Stomach (tissue), 4 donors: ENCODE measurements around the gene ABCC5.

Source experiments
- EP300 ChIP-seq: sonication (generic); formaldehyde crosslinking; IDR thresholded peaks from one replicate; pipeline ENCODE4 v1.6.1; 2017; ENCODE audit warnings: antibody characterized with exemption
- POLR2A ChIP-seq, 4 donors: fragments of 450-650 bp; IDR thresholded peaks; one replicate each; pipeline ENCODE4 v1.6.1; 2016; ENCODE audit warnings: antibody characterized with exemption in 4 of 4, control low read depth in 2 of 4, mild to moderate bottlenecking in 1 of 4, moderate library complexity in 1 of 4
- POLR2AphosphoS5 ChIP-seq, 3 donors: sonication (generic); formaldehyde crosslinking; IDR thresholded peaks; one replicate each; pipeline ENCODE4 v1.6.1; 2016; ENCODE audit warnings: antibody characterized with exemption in 3 of 3
- TF ChIP-seq, protein P1 (sequence below), 7 experiments: fragments of 450-650 bp in 4 of 7; fragments of 200-600 bp in 3 of 7; sonication (generic) in 3 of 7; IDR thresholded peaks; one replicate each; pipeline ENCODE4 v1.5.1; 2016 to 2019; ENCODE audit warnings: antibody characterized with exemption in 7 of 7, control low read depth in 2 of 7, mild to moderate bottlenecking in 1 of 7

DNA sequence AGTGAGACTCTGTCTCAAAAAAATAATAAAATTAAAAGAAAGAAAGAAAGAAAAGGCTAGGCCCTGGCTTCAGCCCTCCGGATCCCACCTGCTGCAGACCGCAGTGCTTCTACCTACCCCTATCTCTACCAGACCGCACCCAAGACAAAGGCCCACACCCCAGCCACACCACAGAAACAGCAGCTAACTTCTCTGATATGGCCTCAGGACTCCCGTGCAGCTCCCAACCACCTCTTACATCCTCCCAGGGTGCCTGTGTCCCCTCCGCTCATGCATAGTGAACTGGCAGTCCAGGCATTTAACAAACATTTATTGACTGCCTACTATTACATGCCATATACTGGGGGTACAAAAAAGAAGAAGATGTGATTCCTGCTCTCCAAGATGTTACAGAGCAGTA, 28.3 kb upstream of the ABCC5 start:
- TF ChIP-seq, protein P1, sequence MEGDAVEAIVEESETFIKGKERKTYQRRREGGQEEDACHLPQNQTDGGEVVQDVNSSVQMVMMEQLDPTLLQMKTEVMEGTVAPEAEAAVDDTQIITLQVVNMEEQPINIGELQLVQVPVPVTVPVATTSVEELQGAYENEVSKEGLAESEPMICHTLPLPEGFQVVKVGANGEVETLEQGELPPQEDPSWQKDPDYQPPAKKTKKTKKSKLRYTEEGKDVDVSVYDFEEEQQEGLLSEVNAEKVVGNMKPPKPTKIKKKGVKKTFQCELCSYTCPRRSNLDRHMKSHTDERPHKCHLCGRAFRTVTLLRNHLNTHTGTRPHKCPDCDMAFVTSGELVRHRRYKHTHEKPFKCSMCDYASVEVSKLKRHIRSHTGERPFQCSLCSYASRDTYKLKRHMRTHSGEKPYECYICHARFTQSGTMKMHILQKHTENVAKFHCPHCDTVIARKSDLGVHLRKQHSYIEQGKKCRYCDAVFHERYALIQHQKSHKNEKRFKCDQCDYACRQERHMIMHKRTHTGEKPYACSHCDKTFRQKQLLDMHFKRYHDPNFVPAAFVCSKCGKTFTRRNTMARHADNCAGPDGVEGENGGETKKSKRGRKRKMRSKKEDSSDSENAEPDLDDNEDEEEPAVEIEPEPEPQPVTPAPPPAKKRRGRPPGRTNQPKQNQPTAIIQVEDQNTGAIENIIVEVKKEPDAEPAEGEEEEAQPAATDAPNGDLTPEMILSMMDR (IDR thresholded peaks at IDR 0.05) = no peak
- TF ChIP-seq POLR2A (IDR thresholded peaks at IDR 0.05) = no peak
- no peak for TF ChIP-seq EP300
- TF ChIP-seq POLR2AphosphoS5 (IDR thresholded peaks at IDR 0.05) = no peak
